RWPE1 (cell line): ENCODE results near the gene PAEP.

Experiments
- CTCF ChIA-PET: fragments of 350-600 bp; sonication (Branson Sonifier 250); formaldehyde crosslinking; extraction: SDS; loops from one replicate; lab custom pipeline; 2021; lab: Yijun Ruan, JAX
- POLR2A ChIA-PET: fragments of 400-600 bp; formaldehyde crosslinking; extraction: SDS; loops from one replicate; lab custom pipeline; 2020; ENCODE audit warnings: antibody characterized with exemption; ENCODE audit not compliant: low non-redundant PET; lab: Yijun Ruan, JAX
- DNase-seq: peaks from one replicate; pipeline ENCODE4 v3.0.0; 2012; ENCODE audit warnings: low spot score
- H3K27ac ChIP-seq: fragments of 450-650 bp; 2 replicates; pipeline ENCODE4 v1.5.1; 2017
- TF ChIP-seq, protein P1 (sequence below): fragments of 450-650 bp; conservative IDR thresholded peaks from 2 replicates; pipeline ENCODE4 v1.5.1; 2017; ENCODE audit warnings: low read depth, mild to moderate bottlenecking

The PAEP gene

GRCh38 chr9:135552698-135553171 lies 8.8 kb upstream of the PAEP start:
- POLR2A ChIA-PET = interaction anchor here (0.6 kb wide), 1 partner anchor 221 kb away, joined by 4 read pairs; no protein-coding TSS in a partner anchor
- no peak for DNase-seq
- TF ChIP-seq, protein P1, sequence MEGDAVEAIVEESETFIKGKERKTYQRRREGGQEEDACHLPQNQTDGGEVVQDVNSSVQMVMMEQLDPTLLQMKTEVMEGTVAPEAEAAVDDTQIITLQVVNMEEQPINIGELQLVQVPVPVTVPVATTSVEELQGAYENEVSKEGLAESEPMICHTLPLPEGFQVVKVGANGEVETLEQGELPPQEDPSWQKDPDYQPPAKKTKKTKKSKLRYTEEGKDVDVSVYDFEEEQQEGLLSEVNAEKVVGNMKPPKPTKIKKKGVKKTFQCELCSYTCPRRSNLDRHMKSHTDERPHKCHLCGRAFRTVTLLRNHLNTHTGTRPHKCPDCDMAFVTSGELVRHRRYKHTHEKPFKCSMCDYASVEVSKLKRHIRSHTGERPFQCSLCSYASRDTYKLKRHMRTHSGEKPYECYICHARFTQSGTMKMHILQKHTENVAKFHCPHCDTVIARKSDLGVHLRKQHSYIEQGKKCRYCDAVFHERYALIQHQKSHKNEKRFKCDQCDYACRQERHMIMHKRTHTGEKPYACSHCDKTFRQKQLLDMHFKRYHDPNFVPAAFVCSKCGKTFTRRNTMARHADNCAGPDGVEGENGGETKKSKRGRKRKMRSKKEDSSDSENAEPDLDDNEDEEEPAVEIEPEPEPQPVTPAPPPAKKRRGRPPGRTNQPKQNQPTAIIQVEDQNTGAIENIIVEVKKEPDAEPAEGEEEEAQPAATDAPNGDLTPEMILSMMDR = no peak
- H3K27ac ChIP-seq = no peak overlapping the region
- CTCF ChIA-PET = no interaction called here

- no peak overlapping the region for H3K27ac ChIP-seq
- TF ChIP-seq, protein P1 = no peak
- ChIA-PET POLR2A (no interaction called here), CTCF (interaction anchor here (0.6 kb wide), 1 partner anchor 387 kb away, joined by 3 read pairs; no protein-coding TSS in a partner anchor)
- DNase-seq = no peak
These were observed 6.8 kb upstream of the PAEP start for GRCh38 chr9:135554718-135555117.

- ChIA-PET CTCF (no interaction called here), POLR2A (no interaction called here)
- no peak for DNase-seq
- H3K27ac ChIP-seq = no peak overlapping the region
- TF ChIP-seq, protein P1 = no peak
These were observed 6.4 kb upstream of the PAEP start for GRCh38 chr9:135555203-135555602.

DNA sequence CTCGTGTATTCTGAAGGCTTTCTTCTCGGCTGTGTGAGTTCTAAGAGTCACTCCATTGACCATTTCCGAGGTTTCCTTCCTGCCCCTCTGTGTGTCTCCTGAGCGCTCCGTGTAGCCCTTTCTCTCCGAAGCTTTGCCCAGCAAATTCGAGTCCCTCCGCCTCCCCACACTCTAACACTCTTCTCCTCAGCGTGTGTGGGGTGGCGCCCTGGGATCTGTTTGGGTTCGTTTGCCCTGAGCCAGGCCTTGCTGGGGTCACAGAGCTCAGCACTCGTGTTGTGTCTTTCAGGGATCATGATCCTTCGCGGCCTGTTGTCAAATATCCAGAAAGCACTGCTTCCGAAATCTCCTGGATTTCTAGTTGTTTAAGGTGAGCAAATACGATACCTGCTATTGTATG lies 5.6 kb upstream of the PAEP start:
- TF ChIP-seq, protein P1 = no peak
- no peak overlapping the region for H3K27ac ChIP-seq
- CTCF ChIA-PET = no interaction called here
- POLR2A ChIA-PET = no interaction called here
- DNase-seq = no peak

GRCh38 chr9:135559606-135560005 lies 1.9 kb upstream of the PAEP start:
- ChIA-PET POLR2A (no interaction called here), CTCF (interaction anchor here (0.5 kb wide), 1 partner anchor 63 kb away, joined by 4 read pairs; no protein-coding TSS in a partner anchor)
- TF ChIP-seq, protein P1 = no peak
- DNase-seq = no peak
- H3K27ac ChIP-seq = no peak overlapping the region

DNA sequence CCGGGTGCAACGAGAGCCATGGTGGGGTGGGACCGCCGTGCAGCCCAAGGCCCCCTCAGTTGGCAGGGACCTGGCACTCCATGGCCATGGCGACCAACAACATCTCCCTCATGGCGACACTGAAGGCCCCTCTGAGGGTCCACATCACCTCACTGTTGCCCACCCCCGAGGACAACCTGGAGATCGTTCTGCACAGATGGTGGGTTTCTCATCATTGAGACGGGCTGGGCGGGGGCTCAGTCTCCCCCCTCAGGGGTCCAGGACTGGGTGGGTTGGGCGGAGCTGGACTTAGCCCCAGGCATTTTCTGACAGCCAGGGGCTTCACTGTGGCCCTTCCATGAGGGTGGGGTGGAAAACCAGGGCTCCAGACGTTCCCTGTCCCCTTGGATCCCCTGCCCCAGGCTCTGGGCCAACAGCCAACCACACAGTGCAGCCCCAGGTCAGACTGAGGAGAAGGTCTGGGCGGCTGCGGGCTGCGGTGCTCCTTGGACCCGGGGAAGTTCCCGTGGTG lies 734 bp downstream of the PAEP start:
- H3K27ac ChIP-seq = no peak overlapping the region
- DNase-seq = no peak
- CTCF ChIA-PET = no interaction called here
- POLR2A ChIA-PET = no interaction called here
- TF ChIP-seq, protein P1 = no peak
